ENCODE measurements around the gene SLX4.

The SLX4 gene

GRCh38 chr16:3597676-3598075, 13.7 kb downstream of the SLX4 start:
- FAIRE-seq = no peak

- FAIRE-seq = no peak
Measured at GRCh38 chr16:3597226-3597625, 14.2 kb downstream of the SLX4 start.

- no peak for FAIRE-seq
Measured at GRCh38 chr16:3596101-3596861, 15.1 kb downstream of the SLX4 start.

- no peak for FAIRE-seq
Measured at GRCh38 chr16:3595521-3596021, 15.8 kb downstream of the SLX4 start.

- FAIRE-seq = no peak
Measured at GRCh38 chr16:3595110-3595486, 16.3 kb downstream of the SLX4 start.

GRCh38 chr16:3594316-3595109, 16.9 kb downstream of the SLX4 start:
- FAIRE-seq = no peak

- FAIRE-seq = no peak
Measured at GRCh38 chr16:3592559-3592958, 18.8 kb downstream of the SLX4 start.

- FAIRE-seq = no peak
Measured at GRCh38 chr16:3591991-3592390, 19.4 kb downstream of the SLX4 start.

GRCh38 chr16:3591436-3591803, 20.0 kb downstream of the SLX4 start:
- no peak for FAIRE-seq

- FAIRE-seq = no peak
Measured at GRCh38 chr16:3590736-3591435, 20.5 kb downstream of the SLX4 start.

- no peak for FAIRE-seq
Measured at GRCh38 chr16:3589991-3590701, 21.3 kb downstream of the SLX4 start.

GRCh38 chr16:3589441-3589921, 21.9 kb downstream of the SLX4 start:
- no peak for FAIRE-seq

GRCh38 chr16:3589001-3589400, 22.4 kb downstream of the SLX4 start:
- FAIRE-seq = no peak

- no peak for FAIRE-seq
Measured at GRCh38 chr16:3587547-3588110, 23.8 kb downstream of the SLX4 start.

GRCh38 chr16:3584412-3584811, 27.0 kb downstream of the SLX4 start:
- no peak for FAIRE-seq

GRCh38 chr16:3583303-3584038, 27.9 kb downstream of the SLX4 start:
- no peak for FAIRE-seq

- FAIRE-seq = no peak
Measured at GRCh38 chr16:3582276-3583165, 28.9 kb downstream of the SLX4 start.

GRCh38 chr16:3581392-3581791, 30.0 kb downstream of the SLX4 start:
- no peak for FAIRE-seq

- FAIRE-seq = no peak
Measured at GRCh38 chr16:3580686-3581085, 30.7 kb downstream of the SLX4 start.

GRCh38 chr16:3580251-3580651, 31.2 kb downstream of the SLX4 start:
- FAIRE-seq = no peak

GRCh38 chr16:3579776-3580175, 31.6 kb downstream of the SLX4 start:
- FAIRE-seq = no peak

Measured in TTC549 (cell line).